ENCODE results near the gene SCO2.

SCO2 gene

GRCh38 chr22:50481045-50481439 lies 44.4 kb downstream of the SCO2 start:
- no peak overlapping the region for H3K4me3 ChIP-seq (ENCODE audit: low read length)
- no peaks in the 10 kb centered on the region for H3K36me3 ChIP-seq (ENCODE audit: control insufficient read depth, insufficient read depth, low read length)
- peaks cover 28% of the 10 kb centered on the region for H3K4me1 ChIP-seq (ENCODE audit: control insufficient read depth, insufficient read depth, low read length)
- peaks cover 29% of the 10 kb centered on the region for H3K27me3 ChIP-seq (ENCODE audit: control insufficient read depth, insufficient read depth, low read length)
- H3K9ac ChIP-seq (ENCODE audit: low read length): peak overlapping the region; percentile 34
- no peaks in the 10 kb centered on the region for H3K9me3 ChIP-seq (ENCODE audit: control insufficient read depth, low read length)

DNA sequence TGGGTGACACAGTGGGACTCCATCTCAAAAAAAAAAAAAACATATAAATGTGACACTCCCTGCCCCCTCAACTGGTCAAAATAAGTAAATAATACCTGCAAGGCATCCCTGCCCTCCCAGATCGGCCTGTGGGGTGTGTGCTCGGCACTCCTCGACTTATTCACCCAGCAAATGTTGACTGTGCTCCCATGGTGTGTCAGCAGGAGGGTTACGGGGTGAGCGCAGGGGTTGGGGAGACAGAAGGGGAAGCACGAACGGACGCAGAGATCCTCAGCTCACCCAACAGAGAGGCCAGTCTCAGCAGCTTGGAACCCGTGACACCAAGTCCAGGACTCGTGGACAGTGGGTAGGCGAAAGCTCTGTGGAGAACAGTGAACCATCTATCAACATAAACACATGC lies 45.7 kb downstream of the SCO2 start:
- Histone ChIP-seq H3K27me3 (ENCODE audit: control insufficient read depth, insufficient read depth, low read length) (peaks cover 29% of the 10 kb centered on the region), H3K9me3 (ENCODE audit: control insufficient read depth, low read length) (no peaks in the 10 kb centered on the region), H3K36me3 (ENCODE audit: control insufficient read depth, insufficient read depth, low read length) (no peaks in the 10 kb centered on the region)

DNA sequence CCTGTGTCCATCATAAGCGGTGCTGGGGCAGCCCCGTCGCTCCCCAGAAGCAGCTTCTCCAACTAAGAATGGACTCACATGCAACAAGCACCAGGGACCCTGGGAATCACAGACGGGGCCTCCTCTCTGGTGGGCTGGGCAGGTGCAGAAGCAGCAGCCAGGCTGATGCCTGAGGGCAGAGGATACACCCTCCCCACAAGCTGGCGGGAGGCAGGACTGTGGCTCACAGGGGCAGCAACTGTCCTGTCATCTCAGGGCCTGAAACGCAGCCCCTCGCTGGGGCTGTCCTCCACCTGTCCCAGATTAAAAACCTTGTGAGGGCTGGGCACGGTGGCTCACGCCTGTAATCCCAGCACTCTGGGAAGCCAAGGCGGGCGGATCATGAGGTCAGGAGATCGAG lies 47.5 kb downstream of the SCO2 start:
- no peak overlapping the region for H3K9ac ChIP-seq (ENCODE audit: low read length)
- H3K27me3 ChIP-seq (ENCODE audit: control insufficient read depth, insufficient read depth, low read length): peaks cover 27% of the 10 kb centered on the region
- H3K36me3 ChIP-seq (ENCODE audit: control insufficient read depth, insufficient read depth, low read length): no peaks in the 10 kb centered on the region

More for the DNA sequence above, 45.7 kb downstream of the SCO2 start:
- H3K4me1 ChIP-seq (ENCODE audit: control insufficient read depth, insufficient read depth, low read length): peaks cover 27% of the 10 kb centered on the region
- H3K9ac ChIP-seq (ENCODE audit: low read length): no peak overlapping the region
- no peak overlapping the region for H3K4me3 ChIP-seq (ENCODE audit: low read length)

GRCh38 chr22:50476868-50477267 lies 48.5 kb downstream of the SCO2 start:
- peaks cover 29% of the 10 kb centered on the region for H3K4me1 ChIP-seq (ENCODE audit: control insufficient read depth, insufficient read depth, low read length)
- H3K4me3 ChIP-seq (ENCODE audit: low read length): no peak overlapping the region
- H3K9ac ChIP-seq (ENCODE audit: low read length): no peak overlapping the region
- no peaks in the 10 kb centered on the region for H3K36me3 ChIP-seq (ENCODE audit: control insufficient read depth, insufficient read depth, low read length)
- H3K9me3 ChIP-seq (ENCODE audit: control insufficient read depth, low read length): no peaks in the 10 kb centered on the region
- peaks cover 18% of the 10 kb centered on the region for H3K27me3 ChIP-seq (ENCODE audit: control insufficient read depth, insufficient read depth, low read length)

More for the DNA sequence above, 47.5 kb downstream of the SCO2 start:
- no peaks in the 10 kb centered on the region for H3K9me3 ChIP-seq (ENCODE audit: control insufficient read depth, low read length)
- peaks cover 23% of the 10 kb centered on the region for H3K4me1 ChIP-seq (ENCODE audit: control insufficient read depth, insufficient read depth, low read length)
- H3K4me3 ChIP-seq (ENCODE audit: low read length): no peak overlapping the region

- Histone ChIP-seq H3K4me3 (ENCODE audit: low read length) (peak overlapping the region; percentile 46), H3K9ac (ENCODE audit: low read length) (peak overlapping the region; percentile 83), H3K9me3 (ENCODE audit: control insufficient read depth, low read length) (no peaks in the 10 kb centered on the region), H3K4me1 (ENCODE audit: control insufficient read depth, insufficient read depth, low read length) (peaks cover 40% of the 10 kb centered on the region), H3K36me3 (ENCODE audit: control insufficient read depth, insufficient read depth, low read length) (no peaks in the 10 kb centered on the region), H3K27me3 (ENCODE audit: control insufficient read depth, insufficient read depth, low read length) (peaks cover 8% of the 10 kb centered on the region)
Observed at GRCh38 chr22:50475652-50476002, 49.8 kb downstream of the SCO2 start.

DNA sequence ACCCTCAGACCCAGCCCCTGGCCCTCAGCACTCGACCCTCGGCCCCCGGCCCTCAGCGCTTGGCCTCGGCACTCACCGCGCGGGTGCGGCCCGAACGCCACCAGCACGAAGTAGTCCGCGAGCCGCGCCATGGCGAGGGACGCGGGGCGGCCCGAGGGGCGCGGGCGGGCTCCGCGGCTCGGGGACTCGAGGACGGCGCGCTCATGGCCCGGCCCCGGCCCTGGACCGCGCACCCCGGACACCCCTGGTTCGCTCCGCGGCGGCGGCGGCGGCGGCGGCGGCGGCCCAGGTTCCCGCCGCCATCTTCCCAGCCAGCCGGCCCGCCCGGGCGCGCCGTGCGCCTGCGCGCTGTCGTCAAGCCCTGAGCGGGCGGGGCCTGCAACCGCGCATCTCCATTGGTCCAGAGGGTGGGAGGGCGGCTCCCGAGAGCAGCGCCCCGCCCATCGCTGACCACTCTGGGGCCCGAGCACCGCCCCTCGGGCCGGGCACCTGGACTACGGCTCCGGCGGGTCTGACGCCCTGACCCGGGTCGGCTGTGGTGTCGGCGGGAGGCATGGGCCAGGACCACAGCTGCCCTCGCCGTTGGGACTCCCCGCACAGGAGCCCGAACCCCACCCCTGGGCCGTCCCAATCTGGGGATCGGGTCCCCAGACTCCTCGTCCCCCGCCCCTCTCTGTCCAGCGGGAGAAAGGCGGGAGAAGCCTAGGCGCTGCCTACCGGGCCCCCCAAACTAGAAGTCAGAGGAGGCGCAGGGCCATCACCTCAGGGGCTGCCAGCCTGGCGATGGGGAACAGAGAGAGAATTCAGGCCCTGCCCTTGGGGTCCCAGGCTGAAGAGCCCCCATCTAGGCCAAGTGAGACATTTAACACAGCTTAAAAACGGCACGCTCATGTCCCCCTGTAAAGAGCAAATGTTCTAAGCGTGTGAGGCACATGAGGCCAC lies 50.4 kb downstream of the SCO2 start, which contains the start of gene SBF1:
SBF1 (minus strand) TSS at position 326 of the 942 bp plus-strand sequence; CDS start at position 131, 195 bp downstream.
- H3K4me1 ChIP-seq (ENCODE audit: control insufficient read depth, insufficient read depth, low read length): peaks cover 47% of the 10 kb centered on the region
- no peaks in the 10 kb centered on the region for H3K9me3 ChIP-seq (ENCODE audit: control insufficient read depth, low read length)
- H3K27me3 ChIP-seq (ENCODE audit: control insufficient read depth, insufficient read depth, low read length): peaks cover 3% of the 10 kb centered on the region
- peak within 1 kb of the TSS; percentile 46 for H3K4me3 ChIP-seq (ENCODE audit: low read length)
- H3K9ac ChIP-seq (ENCODE audit: low read length): peak within 1 kb of the TSS; percentile 83
- no peaks in the 10 kb centered on the region for H3K36me3 ChIP-seq (ENCODE audit: control insufficient read depth, insufficient read depth, low read length)

DNA sequence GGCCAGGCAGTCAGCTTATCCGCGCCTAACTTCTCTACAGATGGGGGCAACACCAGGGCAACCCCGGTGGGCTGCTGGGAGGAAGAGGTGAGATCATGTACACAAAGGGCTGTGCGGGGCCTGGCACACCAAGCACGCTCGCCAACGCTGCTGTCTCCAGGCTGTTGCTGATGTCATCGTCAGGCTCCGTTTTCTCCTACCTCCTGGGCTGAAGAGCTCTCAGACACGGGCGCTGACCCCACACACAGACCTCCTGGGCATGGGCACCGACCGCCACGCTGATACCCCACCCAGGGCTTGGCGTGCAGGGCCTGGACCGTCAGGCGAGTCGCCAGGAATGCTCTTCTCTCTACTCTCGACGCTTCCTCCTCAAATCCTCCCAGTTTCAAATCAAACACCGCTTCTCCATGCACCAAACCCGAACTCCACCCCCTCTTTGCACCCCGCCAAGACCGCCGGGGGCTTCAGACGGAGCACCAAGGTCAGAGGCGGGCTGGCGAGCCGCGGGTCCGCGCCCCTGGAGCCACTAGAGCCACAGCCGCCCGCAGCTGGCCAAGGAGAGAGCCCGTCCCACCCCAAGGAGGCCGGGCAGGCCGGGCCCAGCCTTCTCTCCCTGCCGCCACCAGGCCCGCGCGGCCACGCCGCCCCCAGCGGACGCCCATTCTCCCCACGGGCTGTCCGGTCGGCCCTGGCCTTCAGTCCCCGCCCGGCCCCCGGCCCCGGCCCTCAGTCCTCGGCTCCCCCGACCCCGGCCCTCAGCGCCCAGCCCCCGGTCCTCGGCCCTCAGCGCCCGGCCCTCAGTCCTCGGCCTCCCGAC lies 51.3 kb downstream of the SCO2 start:
- Histone ChIP-seq H3K27me3 (ENCODE audit: control insufficient read depth, insufficient read depth, low read length) (no peaks in the 10 kb centered on the region), H3K4me1 (ENCODE audit: control insufficient read depth, insufficient read depth, low read length) (peaks cover 56% of the 10 kb centered on the region), H3K36me3 (ENCODE audit: control insufficient read depth, insufficient read depth, low read length) (no peaks in the 10 kb centered on the region), H3K9ac (ENCODE audit: low read length) (peak overlapping the region; percentile 64), H3K4me3 (ENCODE audit: low read length) (peak overlapping the region; percentile 9), H3K9me3 (ENCODE audit: control insufficient read depth, low read length) (no peaks in the 10 kb centered on the region)

Measured in mucosa of stomach (tissue), 1 donor.